Panc1 (cell line): Measurements from ENCODE around the gene HOXA9. TPM values are rescaled to one million over a fixed set of nuclear protein-coding genes. Genes with fewer than 3 reads are reported as not detected.

ENCODE experiments used
- ATAC-seq: fragments of 200-7000 bp; cut with Tn5 transposase; 2 replicates; pipeline ENCODE4 v1.9.1; 2020; ENCODE audit warnings: mild to moderate bottlenecking, moderate library complexity
- BruUV-seq: library from RNA; stranded (reverse); fragments of 400-500 nt; replicated peaks from 2 replicates; lab custom pipeline; 2021; lab: Mats Ljungman, UMichigan
- CTCF ChIA-PET: fragments of 300-600 bp; sonication (Branson Sonifier 250); formaldehyde crosslinking; loops from one replicate; lab custom pipeline; 2022; ENCODE audit warnings: antibody characterized with exemption; lab: Charles Lee
- POLR2A ChIA-PET: fragments of 300-600 bp; sonication (Branson Sonifier 250); formaldehyde crosslinking; loops from one replicate; lab custom pipeline; 2022; ENCODE audit warnings: antibody characterized with exemption; lab: Charles Lee
- DNase-seq: peaks from one replicate; pipeline ENCODE4 v3.0.0-alpha.2; 2010; ENCODE audit warnings: low read depth, low spot score
- H3K27ac ChIP-seq: 2 replicates; pipeline ENCODE4 v1.5.1; 2011; ENCODE audit warnings: mild to moderate bottlenecking, low read length, inconsistent platforms
- H3K27me3 ChIP-seq: fragments of 200-500 bp; sonication (Bioruptor generic); 2 replicates; pipeline ENCODE4 v1.6.0; 2014; ENCODE audit warnings: low read length, inconsistent platforms; ENCODE audit not compliant: control insufficient read depth, insufficient read depth
- H3K36me3 ChIP-seq: fragments of 200-500 bp; sonication (Bioruptor generic); 2 replicates; pipeline ENCODE4 v1.5.1; 2014; ENCODE audit warnings: inconsistent platforms, mild to moderate bottlenecking, low read length, moderate library complexity; ENCODE audit not compliant: control insufficient read depth, insufficient read depth
- H3K4me1 ChIP-seq: 2 replicates; pipeline ENCODE4 v1.5.1; 2011; ENCODE audit warnings: inconsistent platforms, mild to moderate bottlenecking, low read length, moderate library complexity; ENCODE audit not compliant: control insufficient read depth, insufficient read depth
- H3K4me3 ChIP-seq, 2 experiments: 2 replicates each; pipeline ENCODE4 v1.5.1; 2011 to 2012; ENCODE audit warnings: low read depth in 2 of 2, low read length in 2 of 2, mild to moderate bottlenecking in 2 of 2, inconsistent platforms in 1 of 2, moderate library complexity in 1 of 2
- H3K9me3 ChIP-seq: fragments of 200-500 bp; sonication (Bioruptor generic); 2 replicates; pipeline ENCODE4 v1.5.1; 2014; ENCODE audit warnings: low read depth, mild to moderate bottlenecking, inconsistent platforms, low read length, moderate library complexity; ENCODE audit not compliant: control insufficient read depth, insufficient read depth
- POLR2AphosphoS5 ChIP-seq: IDR thresholded peaks from 2 replicates; pipeline ENCODE4 v1.6.1; 2012; ENCODE audit warnings: mild to moderate bottlenecking, low read depth, low read length, moderate library complexity
- REST ChIP-seq, 2 experiments: IDR thresholded peaks; 2 replicates each; pipeline ENCODE4 v1.6.1; 2011 to 2012; ENCODE audit warnings: low read depth in 2 of 2, control low read depth in 1 of 2, low read length in 1 of 2, mild to moderate bottlenecking in 1 of 2, moderate library complexity in 1 of 2; ENCODE audit not compliant: insufficient read depth in 1 of 2
- SIN3A ChIP-seq: IDR thresholded peaks from 2 replicates; pipeline ENCODE4 v1.6.1; 2012; ENCODE audit warnings: low read depth, mild to moderate bottlenecking, low read length, moderate library complexity, borderline replicate concordance; ENCODE audit not compliant: insufficient read depth
- TCF7L2 ChIP-seq: IDR thresholded peaks from 2 replicates; pipeline ENCODE4 v1.6.1; 2011; ENCODE audit warnings: mild to moderate bottlenecking, low read depth, low read length, inconsistent platforms
- in situ Hi-C: cut with HindIII; loops from 2 replicates; pipeline ENCODE4 v1.10.0; 2016; ENCODE audit warnings: low sequenced_read_pairs, low pct_unique_long_range_greater_than_20kb
- intact Hi-C: fragments of 100-400 bp; cut with micrococcal nuclease; formaldehyde crosslinking; loops from one replicate; pipeline ENCODE4 v1.10.0; 2022; ENCODE audit not compliant: unreplicated experiment
- total RNA-seq: library from RNA; stranded (reverse); gene quantifications from one replicate; pipeline ENCODE4 v1.2.1, GENCODE V29; 2021; ENCODE audit not compliant: unreplicated experiment
- TF ChIP-seq, protein P1 (sequence below): fragments of 450-650 bp; IDR thresholded peaks from 2 replicates; pipeline ENCODE4 v1.5.1; 2017; ENCODE audit warnings: mild to moderate bottlenecking

Gene HOXA9
- total RNA-seq, 1 experiment from 2014 or later: not detected

GRCh38 chr7:27145914-27146412 is 19.4 kb downstream of the HOXA9 start:
- in situ Hi-C loops (no loop called here), intact Hi-C loops (no loop called here)
- no peaks in the 10 kb centered on the region for H3K9me3 ChIP-seq
- CTCF ChIA-PET: interaction anchor here (0.6 kb wide), 1 partner anchor 464 kb away, joined by 3 read pairs; no protein-coding TSS in a partner anchor
- DNase-seq (no peak), ATAC-seq (no peak)
- POLR2A ChIA-PET: interaction anchor here (0.6 kb wide), 1 partner anchor 343 kb away, joined by 3 read pairs; no protein-coding TSS in a partner anchor
- BruUV-seq: no TSS peak
- TF ChIP-seq TCF7L2 (no peak), POLR2AphosphoS5 (no peak), REST (IDR thresholded peaks at IDR 0.05; ENCODE audit: insufficient read depth in 1 of 2, low read depth in 2 of 2, low read length in 1 of 2) (no peak), SIN3A (no peak)
- TF ChIP-seq, protein P1, sequence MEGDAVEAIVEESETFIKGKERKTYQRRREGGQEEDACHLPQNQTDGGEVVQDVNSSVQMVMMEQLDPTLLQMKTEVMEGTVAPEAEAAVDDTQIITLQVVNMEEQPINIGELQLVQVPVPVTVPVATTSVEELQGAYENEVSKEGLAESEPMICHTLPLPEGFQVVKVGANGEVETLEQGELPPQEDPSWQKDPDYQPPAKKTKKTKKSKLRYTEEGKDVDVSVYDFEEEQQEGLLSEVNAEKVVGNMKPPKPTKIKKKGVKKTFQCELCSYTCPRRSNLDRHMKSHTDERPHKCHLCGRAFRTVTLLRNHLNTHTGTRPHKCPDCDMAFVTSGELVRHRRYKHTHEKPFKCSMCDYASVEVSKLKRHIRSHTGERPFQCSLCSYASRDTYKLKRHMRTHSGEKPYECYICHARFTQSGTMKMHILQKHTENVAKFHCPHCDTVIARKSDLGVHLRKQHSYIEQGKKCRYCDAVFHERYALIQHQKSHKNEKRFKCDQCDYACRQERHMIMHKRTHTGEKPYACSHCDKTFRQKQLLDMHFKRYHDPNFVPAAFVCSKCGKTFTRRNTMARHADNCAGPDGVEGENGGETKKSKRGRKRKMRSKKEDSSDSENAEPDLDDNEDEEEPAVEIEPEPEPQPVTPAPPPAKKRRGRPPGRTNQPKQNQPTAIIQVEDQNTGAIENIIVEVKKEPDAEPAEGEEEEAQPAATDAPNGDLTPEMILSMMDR: no peak
- no peak overlapping the region for H3K27ac ChIP-seq
- H3K4me1 ChIP-seq: peaks cover 30% of the 10 kb centered on the region
- no peaks in the 10 kb centered on the region for H3K36me3 ChIP-seq
- no peaks in the 10 kb centered on the region for H3K27me3 ChIP-seq
- H3K4me3 ChIP-seq: no peak overlapping the region

DNA sequence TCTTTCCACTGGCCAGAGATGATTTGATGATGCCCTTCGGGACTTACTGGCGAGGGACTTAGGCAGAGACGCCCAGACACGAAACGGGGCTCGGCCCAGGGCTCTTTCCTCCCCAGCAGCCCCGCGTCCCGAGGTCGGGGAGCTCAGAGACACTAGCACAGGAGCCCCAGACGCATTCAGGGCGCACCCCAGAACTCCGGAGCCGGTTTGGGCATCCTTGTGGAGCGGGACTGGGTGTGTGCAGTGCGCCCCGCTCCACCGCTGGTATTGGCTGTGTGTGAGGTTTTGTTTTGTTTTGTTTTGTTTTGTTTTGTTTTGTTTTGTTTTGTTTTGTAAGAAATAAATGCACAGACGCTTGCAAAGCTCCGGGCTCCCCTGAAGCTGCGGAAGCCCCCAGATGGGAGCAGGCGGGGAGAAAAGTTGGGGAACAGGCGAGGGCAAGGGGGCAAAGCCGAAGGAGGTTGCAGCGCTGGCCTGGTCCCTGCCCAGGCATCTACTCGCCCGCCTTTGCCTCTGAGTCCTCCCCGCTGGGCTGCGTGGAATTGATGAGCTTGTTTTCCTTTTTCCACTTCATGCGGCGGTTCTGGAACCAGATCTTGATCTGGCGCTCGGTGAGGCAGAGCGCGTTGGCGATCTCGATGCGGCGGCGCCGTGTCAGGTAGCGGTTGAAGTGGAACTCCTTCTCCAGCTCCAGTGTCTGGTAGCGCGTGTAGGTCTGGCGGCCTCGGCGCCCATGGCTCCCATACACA is 20.0 kb downstream of the HOXA9 start:
- H3K9me3 ChIP-seq: no peaks in the 10 kb centered on the region
- POLR2A ChIA-PET: interaction anchor here (0.6 kb wide), 1 partner anchor 343 kb away, joined by 3 read pairs; no protein-coding TSS in a partner anchor
- no peaks in the 10 kb centered on the region for H3K36me3 ChIP-seq
- ATAC-seq (no peak), DNase-seq (no peak)
- peaks cover 30% of the 10 kb centered on the region for H3K4me1 ChIP-seq
- H3K27me3 ChIP-seq: no peaks in the 10 kb centered on the region
- TF ChIP-seq POLR2AphosphoS5 (no peak), TCF7L2 (no peak), REST (IDR thresholded peaks at IDR 0.05; ENCODE audit: insufficient read depth in 1 of 2, low read depth in 2 of 2, low read length in 1 of 2) (no peak)
- TF ChIP-seq, protein P1: no peak
- H3K4me3 ChIP-seq: no peak overlapping the region
- in situ Hi-C loops: no loop called here
- intact Hi-C loops: no loop called here
- H3K27ac ChIP-seq: no peak overlapping the region
- no TSS peak for BruUV-seq
- CTCF ChIA-PET: interaction anchor here (0.6 kb wide), 1 partner anchor 463 kb away, joined by 3 read pairs; no protein-coding TSS in a partner anchor
